K562 (cell line): Measurements from ENCODE around the gene FBXO21. TPM values are rescaled to one million over a fixed set of nuclear protein-coding genes. Genes with fewer than 3 reads are reported as not detected.
A peak's percentile ranks its signal among the peaks of the same experiment; 100 is the strongest.

Experiments
- ATAC-seq: fragments of 200-7000 bp; cut with Tn5 transposase; 3 replicates; pipeline ENCODE4 v1.9.1; 2020; ENCODE audit warnings: moderate library complexity
- BruUV-seq: library from RNA; stranded (reverse); fragments of 400-500 nt; replicated peaks from 2 replicates; lab custom pipeline; 2021; lab: Mats Ljungman, UMichigan
- CTCF ChIA-PET: fragments of 300-600 bp; formaldehyde crosslinking; extraction: SDS; loops from one replicate; lab custom pipeline; 2021; ENCODE audit warnings: low intra/inter-chr PET ratio; lab: Yijun Ruan, JAX
- POLR2A ChIA-PET: fragments of 300-600, 350-650 bp; sonication (Branson Sonifier 250); formaldehyde crosslinking; extraction: SDS; loops from one replicate; lab custom pipeline; 2021; ENCODE audit warnings: antibody characterized with exemption, inconsistent platforms; lab: Yijun Ruan, JAX
- DNase-seq, 4 experiments: peaks; one replicate each; pipeline versions ENCODE4 v3.0.0 to v3.0.0-alpha.2; 2011 to 2018; ENCODE audit warnings: low spot score in 3 of 4, mixed read lengths in 3 of 4; ENCODE audit errors: extremely low read depth in 1 of 4
- FAIRE-seq: peaks from 2 replicates; lab custom pipeline; 2011; peaks lifted over from hg19 to GRCh38; lab: Jason Lieb, UNC
- H2AFZ ChIP-seq: 2 replicates; pipeline ENCODE4 v1.6.0; 2011; ENCODE audit warnings: low read depth, low read length, control low read depth, inconsistent platforms
- H3K27ac ChIP-seq: fragments of 200-600 bp; 3 replicates; pipeline ENCODE4 v1.8.0; 2011; ENCODE audit warnings: low read depth, mild to moderate bottlenecking, control low read depth, inconsistent platforms, low read length, moderate library complexity, mixed read lengths; ENCODE audit errors: extremely low read depth
- H3K27me3 ChIP-seq, 2 experiments: fragments of 300-600 bp in 1 of 2; 2 replicates in 1 of 2; 3 replicates in 1 of 2; pipeline versions ENCODE4 v1.6.0 to v1.8.0; 2011; ENCODE audit warnings: inconsistent platforms in 2 of 2, low read length in 2 of 2, mild to moderate bottlenecking in 1 of 2, mixed read lengths in 1 of 2, moderate library complexity in 1 of 2; ENCODE audit not compliant: control insufficient read depth in 2 of 2, insufficient read depth in 2 of 2
- H3K36me3 ChIP-seq: fragments of 300-600 bp; 3 replicates; pipeline ENCODE4 v1.8.0; 2011; ENCODE audit warnings: mild to moderate bottlenecking, low read length, inconsistent platforms; ENCODE audit not compliant: control insufficient read depth, insufficient read depth
- H3K4me1 ChIP-seq, 2 experiments: fragments of 200-600 bp in 1 of 2; replicated peaks in 1 of 2; 2 replicates in 1 of 2; 3 replicates in 1 of 2; pipeline versions ENCODE4 v1.5.1 to v1.8.0; 2011; ENCODE audit warnings: inconsistent platforms in 2 of 2, low read length in 2 of 2, mild to moderate bottlenecking in 1 of 2, mixed read lengths in 1 of 2, moderate library complexity in 1 of 2; ENCODE audit not compliant: control insufficient read depth in 2 of 2, insufficient read depth in 2 of 2
- H3K4me2 ChIP-seq: 2 replicates; pipeline ENCODE4 v1.6.1; 2011; ENCODE audit warnings: low read length, control low read depth, inconsistent platforms, mixed read lengths; ENCODE audit not compliant: insufficient read depth
- H3K4me3 ChIP-seq: fragments of 200-600 bp; sonication (generic), shearing (Covaris generic); 2 replicates; pipeline ENCODE4 v1.5.1; 2016; ENCODE audit warnings: control low read depth, inconsistent platforms
- H3K79me2 ChIP-seq: fragments of 200-600 bp; 3 replicates; pipeline ENCODE4 v1.8.0; 2011; ENCODE audit warnings: low read length, inconsistent platforms; ENCODE audit not compliant: control insufficient read depth, insufficient read depth
- H3K9ac ChIP-seq, 2 experiments: 2 replicates each; pipeline versions ENCODE4 v1.6.0 to v1.6.1; 2011; ENCODE audit warnings: low read depth in 2 of 2, low read length in 2 of 2, control low read depth in 1 of 2, inconsistent platforms in 1 of 2, mild to moderate bottlenecking in 1 of 2, mixed read lengths in 1 of 2; ENCODE audit not compliant: insufficient read depth in 1 of 2
- H3K9me1 ChIP-seq: one replicate; pipeline ENCODE4 v1.6.0; 2011; ENCODE audit warnings: inconsistent platforms, mild to moderate bottlenecking, low read length, moderate library complexity; ENCODE audit not compliant: control insufficient read depth, insufficient read depth
- H3K9me3 ChIP-seq: replicated peaks from 2 replicates; pipeline ENCODE4 v1.5.1; 2011; ENCODE audit warnings: low read depth, low read length, inconsistent platforms; ENCODE audit not compliant: control insufficient read depth, insufficient read depth
- H4K20me1 ChIP-seq: replicated peaks from 2 replicates; pipeline ENCODE4 v1.6.1; 2011; ENCODE audit warnings: low read length, inconsistent platforms, mixed read lengths; ENCODE audit not compliant: control insufficient read depth, insufficient read depth
- ADNP ChIP-seq: fragments of 200-800 bp; sonication (Bioruptor generic); IDR thresholded peaks from 2 replicates; pipeline ENCODE4 v1.6.1; 2016; ENCODE audit warnings: missing genetic modification characterization, missing compliant biosample characterization
- KDM1A ChIP-seq, 2 experiments: fragments of 450-650 bp; IDR thresholded peaks; 2 replicates each; pipeline ENCODE4 v1.6.1; 2016; ENCODE audit warnings: mild to moderate bottlenecking in 2 of 2
- MAFK ChIP-seq: IDR thresholded peaks from 2 replicates; pipeline ENCODE4 v1.6.1; 2011; ENCODE audit warnings: low read length, improper control_type of control experiment
- PCBP1 ChIP-seq: fragments of 200-400 bp; formaldehyde crosslinking; IDR thresholded peaks from 2 replicates; pipeline ENCODE4 v1.6.1; 2018; ENCODE audit warnings: mild to moderate bottlenecking, low read depth, low read length; ENCODE audit not compliant: poor library complexity, severe bottlenecking
- PHF21A ChIP-seq: fragments of 450-650 bp; IDR thresholded peaks from 2 replicates; pipeline ENCODE4 v1.6.1; 2017; ENCODE audit warnings: low read depth, borderline replicate concordance
- POLR2H ChIP-seq: IDR thresholded peaks from 2 replicates; pipeline ENCODE4 v1.6.1; 2016; ENCODE audit warnings: missing genetic modification characterization, low read depth, mild to moderate bottlenecking, control low read depth, missing compliant biosample characterization, moderate library complexity
- RBM22 ChIP-seq: fragments of 200-400 bp; formaldehyde crosslinking; IDR thresholded peaks from 2 replicates; pipeline ENCODE4 v1.6.1; 2018; ENCODE audit warnings: low read length, low read depth; ENCODE audit not compliant: poor library complexity, severe bottlenecking
- RBM34 ChIP-seq: fragments of 200-400 bp; formaldehyde crosslinking; IDR thresholded peaks from 2 replicates; pipeline ENCODE4 v1.6.1; 2018; ENCODE audit warnings: low read length, borderline replicate concordance; ENCODE audit not compliant: insufficient read depth
- RCOR1 ChIP-seq, 2 experiments: IDR thresholded peaks; 2 replicates each; pipeline ENCODE4 v1.6.1; 2012; ENCODE audit warnings: low read depth in 2 of 2, low read length in 2 of 2, borderline replicate concordance in 1 of 2, improper control_type of control experiment in 1 of 2
- SP2 ChIP-seq: IDR thresholded peaks from 2 replicates; pipeline ENCODE4 v1.6.1; 2011; ENCODE audit warnings: mild to moderate bottlenecking, low read depth, low read length, moderate library complexity; ENCODE audit not compliant: poor library complexity, severe bottlenecking; ENCODE audit errors: extremely low read depth
- SPI1 ChIP-seq: IDR thresholded peaks from 2 replicates; pipeline ENCODE4 v1.6.1; 2011; ENCODE audit warnings: low read depth, low read length, control low read depth, borderline replicate concordance
- ZFX ChIP-seq: sonication (generic); formaldehyde crosslinking; IDR thresholded peaks from 2 replicates; pipeline ENCODE4 v1.8.0; 2022; ENCODE audit warnings: mild to moderate bottlenecking, missing genetic modification reagents, moderate library complexity
- ZNF24 ChIP-seq: fragments of 450-650 bp; IDR thresholded peaks from 2 replicates; pipeline ENCODE4 v1.6.1; 2016
- ZNF41 ChIP-seq: fragments of 250-450 bp; sonication (Bioruptor Pico); conservative IDR thresholded peaks from 2 replicates; pipeline ENCODE4 v1.4.0; 2020; ENCODE audit warnings: mild to moderate bottlenecking
- ZNF589 ChIP-seq: fragments of 200-800 bp; sonication (Bioruptor generic); IDR thresholded peaks from 2 replicates; pipeline ENCODE4 v1.6.1; 2016; ENCODE audit warnings: low read depth, missing genetic modification characterization, missing compliant biosample characterization
- WGBS: fragments of 100-300 bp; shearing (Covaris generic); methylation state at CpG from one replicate; pipeline ENCODE4 v1.1.6; 2016; ENCODE audit warnings: low coverage, mixed read lengths; ENCODE audit not compliant: insufficient coverage; ENCODE audit errors: missing lambda C conversion rate; 5-methylcytosine and 5-hydroxymethylcytosine counted together
- in situ Hi-C: fragments of 300-500 bp; cut with MboI; formaldehyde crosslinking; loops from 4 replicates; pipeline ENCODE4 v1.15.0; 2018; ENCODE audit warnings: inconsistent platforms, mixed read lengths
- intact Hi-C: fragments of 100-400 bp; cut with micrococcal nuclease; formaldehyde crosslinking; loops from 2 replicates; pipeline ENCODE4 v1.14.2; 2022
- polyA plus RNA-seq, 8 experiments: library from polyadenylated mRNA; depleted of rRNA in 4 of 8; stranded (reverse) in 5 of 8; unstranded in 3 of 8; fragments of >200 nt; fragmentation: Nextera tagmentation in 2 of 8; fragmentation: Illumina TruSeq in 1 of 8; extraction: Ambion mirVana in 2 of 8; extraction: Trizol in 1 of 8; gene quantifications; 2 replicates each; pipeline versions ENCODE4 v1.2.1 to v1.2.3, GENCODE V29; 2011 to 2014; ENCODE audit warnings: inconsistent platforms in 1 of 8, missing spikeins in 1 of 8
- total RNA-seq, 7 experiments: library from RNA; depleted of rRNA in 6 of 7; stranded (reverse); fragments of >200 nt in 6 of 7; fragmentation: Illumina TruSeq in 2 of 7; extraction: Trizol in 2 of 7; gene quantifications; 2 replicates each; pipeline versions ENCODE4 v1.2.1 to v1.2.3, GENCODE V29; 2011 to 2021; ENCODE audit warnings: low replicate concordance in 1 of 7

Gene FBXO21
- total and polyA plus RNA-seq, 9 of the 15 experiments (the other 6 are each of a cell fraction or from before 2014, with no cell fraction given) = 3.0 to 50.9 (median 9.1) TPM

DNA sequence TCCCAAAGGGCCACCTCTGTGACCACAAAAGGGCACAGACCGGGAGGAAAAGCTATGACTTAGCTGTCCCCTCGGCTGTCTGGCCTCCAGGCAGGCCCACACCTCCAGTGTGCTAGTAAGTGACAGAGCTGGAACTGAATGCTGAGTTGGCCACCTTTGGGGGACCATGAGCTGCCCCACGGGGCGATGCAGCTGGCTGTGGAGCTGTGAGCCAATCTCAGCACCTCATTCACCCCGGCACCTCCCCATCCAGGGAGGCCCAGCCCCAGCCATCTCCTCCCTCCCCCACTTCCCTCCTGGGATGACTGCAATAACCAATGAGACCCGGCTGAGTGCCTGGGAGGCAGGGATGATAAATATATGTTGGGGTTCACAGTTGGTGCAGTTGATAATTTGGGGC, 78.9 kb downstream of the FBXO21 start:
- TF ChIP-seq PHF21A (peak; percentile 36; the same call in 1 of the 2 replicates), MAFK (no peak), ADNP (tag) (no peak), RBM22 (no peak), KDM1A (IDR thresholded peaks at IDR 0.05) (peak in 1 of 2 experiments; percentile 49; a peak in 1 of 4 replicates), RCOR1 (IDR thresholded peaks at IDR 0.05; ENCODE audit: borderline replicate concordance in 1 of 2, low read depth in 2 of 2, low read length in 2 of 2) (peak in 1 of 2 experiments; percentile 67; a peak in 1 of 4 replicates), ZNF589 (CRISPR knock-in tag) (no peak), ZFX (CRISPR knock-in tag) (no peak), POLR2H (tag) (no peak), SPI1 (peak; percentile 39; the same call in 1 of the 2 replicates), SP2 (no peak), PCBP1 (no peak), RBM34 (no peak), ZNF41 (CRISPR knock-in tag) (no peak), ZNF24 (no peak)
- TF ChIP-seq, all 486 proteins: peak for 4
- Histone ChIP-seq H3K27ac (no peak overlapping the region), H3K4me1 (peaks cover 6 to 9% of the 10 kb centered on the region in 2 experiments; a peak in 4 of 5 replicates), H3K4me2 (0 out of 2 replicates have a peak overlapping the region, but pooled peaks have one; percentile 17), H3K4me3 (no peak overlapping the region), H4K20me1 (peaks cover 3% of the 10 kb centered on the region; the same call in 1 of the 2 replicates), H3K27me3 (peaks cover 7 to 23% of the 10 kb centered on the region in 2 experiments; a peak in 3 of 5 replicates), H3K9me3 (no peaks in the 10 kb centered on the region), H3K9me1 (no peaks in the 10 kb centered on the region), H2AFZ (0 out of 2 replicates have a peak overlapping the region, but pooled peaks have one; percentile 19), H3K36me3 (no peaks in the 10 kb centered on the region), H3K9ac (peak overlapping the region in 1 of 2 experiments; percentile 76; a peak in 1 of 4 replicates), H3K79me2 (no peaks in the 10 kb centered on the region)
- FAIRE-seq = no peak
- intact Hi-C loops (no loop called here), in situ Hi-C loops (loop anchor here (10.0 kb wide), 1 partner anchor 407 kb away; no protein-coding TSS in a partner anchor)
- BruUV-seq = no TSS peak
- peak in 3 of 4 experiments; percentile 31 to 38 (median 38) for DNase-seq
- ChIA-PET POLR2A (interaction anchor here (0.8 to 1.5 kb wide), 7 partner anchors 9 to 219 kb away, joined by 3 to 10 read pairs (median 3); partner anchors contain the start of gene TESC), CTCF (no interaction called here)
- peak; percentile 68 for ATAC-seq
- 17% methylated on average over 6 of the region's 6 CpGs for WGBS
